Activated CD8-positive, alpha-beta memory T cell treated with anti-CD3 and anti-CD28 coated beads, Interleukin-2, amount 50 U/mL, for 24 hours (primary cell): ENCODE results near the gene CFAP46.
"Not testable (repeated sequence)": the region's sequence is repeated elsewhere in the genome, so short reads cannot be mapped to it uniquely, and the experiment has no call there.

ENCODE experiments used
- DNase-seq: peaks from one replicate; pipeline ENCODE4 v3.0.0-alpha.2; 2020; ENCODE audit errors: extremely low read depth

The CFAP46 gene

DNA sequence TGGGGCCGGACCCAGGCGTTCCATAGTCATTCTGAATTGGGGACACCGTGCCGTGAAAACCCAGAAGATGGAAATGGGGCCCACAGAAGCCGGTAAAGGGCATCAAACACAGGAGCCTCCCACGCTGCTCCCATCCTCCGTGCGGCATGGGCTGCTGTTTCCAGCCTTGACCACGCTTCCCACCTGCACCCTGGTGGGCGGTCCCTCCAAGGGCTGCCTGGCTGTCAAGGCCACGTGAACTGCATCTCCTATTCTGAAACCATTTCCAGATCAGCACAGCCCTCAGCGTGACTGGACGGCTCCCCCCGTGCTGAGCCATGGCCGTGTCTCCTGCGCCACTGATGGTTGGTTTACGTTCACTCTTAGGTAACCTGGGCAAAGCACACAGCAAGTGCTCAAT, 14.1 kb downstream of the CFAP46 start:
- no peak for DNase-seq

DNA sequence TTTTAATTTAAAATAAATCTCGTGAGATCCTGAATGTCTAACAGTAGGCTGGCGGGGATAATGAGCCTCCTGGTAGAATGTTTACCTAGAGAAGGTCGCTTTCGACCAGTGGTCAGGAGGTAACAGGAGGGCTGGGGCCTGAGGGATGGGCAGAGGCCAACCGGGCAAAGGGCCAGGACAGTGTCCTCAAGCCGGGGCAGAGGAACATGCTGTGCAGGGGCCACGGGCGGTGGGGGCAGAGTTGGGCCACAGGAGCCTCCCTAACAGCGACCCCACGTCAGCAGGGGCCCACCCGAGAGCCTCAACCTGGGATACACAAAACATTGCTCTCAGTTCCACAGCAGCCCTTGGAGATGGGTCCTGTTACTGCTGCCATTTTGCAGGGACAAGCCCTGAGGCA, 14.5 kb downstream of the CFAP46 start:
- no peak for DNase-seq

DNA sequence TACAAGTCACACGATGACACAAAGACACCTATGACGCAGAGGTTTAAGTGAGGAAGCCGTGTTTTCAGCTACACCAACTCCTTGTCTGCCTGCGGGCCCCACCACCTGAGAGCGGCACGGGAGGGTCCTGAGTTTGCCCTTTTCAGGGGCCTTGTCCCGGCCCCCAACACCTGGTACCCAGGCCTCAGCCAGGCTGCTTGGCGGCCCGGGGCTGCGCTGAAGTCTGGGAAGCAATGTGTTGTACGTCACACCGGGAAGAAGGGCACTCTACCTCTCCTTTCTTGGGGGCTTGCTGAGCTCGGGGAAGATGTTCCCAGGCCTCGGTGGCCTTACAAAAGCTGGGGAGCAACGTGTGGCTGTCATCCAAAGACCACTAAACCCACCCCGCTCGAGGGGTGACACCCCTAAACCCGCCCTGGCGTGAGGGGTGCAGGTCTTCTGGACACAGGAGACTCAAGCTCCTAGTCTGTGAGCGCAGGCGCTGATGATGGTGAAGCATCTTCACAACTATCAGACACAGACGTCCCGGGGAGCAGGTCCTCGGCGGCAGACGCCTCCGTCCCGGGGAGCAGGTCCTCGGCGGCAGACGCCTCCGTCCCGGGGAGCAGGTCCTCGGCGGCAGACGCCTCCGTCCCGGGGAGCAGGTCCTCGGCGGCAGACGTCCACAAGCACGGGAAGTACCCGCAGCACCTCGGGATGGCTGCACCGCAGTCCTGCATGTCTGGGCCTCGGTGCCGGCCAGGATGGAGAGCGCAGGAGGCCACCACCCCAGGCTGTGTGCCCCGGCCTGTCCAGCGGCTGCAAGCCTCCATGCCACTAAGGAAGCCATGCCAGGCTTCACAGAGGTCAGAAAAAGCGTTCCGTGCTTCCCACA, 15.4 kb downstream of the CFAP46 start:
- no peak for DNase-seq

DNA sequence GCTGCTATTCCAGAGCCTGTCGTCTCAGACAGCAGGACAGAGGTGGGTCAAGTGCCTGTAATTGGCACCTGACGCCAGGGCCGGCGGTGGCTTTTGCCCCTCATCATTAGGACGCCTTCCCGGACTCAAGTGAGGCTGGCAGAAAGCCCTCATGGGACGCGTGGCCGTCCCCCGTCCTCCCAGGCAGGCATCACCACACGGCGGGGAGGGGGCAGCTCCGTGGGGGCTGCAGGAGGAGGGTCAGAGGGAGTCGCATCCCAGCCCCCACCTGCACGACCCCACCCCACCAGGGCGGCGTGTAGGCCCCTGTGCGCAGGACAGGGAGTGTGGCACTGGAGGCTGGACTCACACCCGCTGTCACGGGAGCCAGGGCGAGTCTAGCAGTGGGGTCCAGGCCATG, 16.3 kb downstream of the CFAP46 start:
- DNase-seq, result no peak

DNA sequence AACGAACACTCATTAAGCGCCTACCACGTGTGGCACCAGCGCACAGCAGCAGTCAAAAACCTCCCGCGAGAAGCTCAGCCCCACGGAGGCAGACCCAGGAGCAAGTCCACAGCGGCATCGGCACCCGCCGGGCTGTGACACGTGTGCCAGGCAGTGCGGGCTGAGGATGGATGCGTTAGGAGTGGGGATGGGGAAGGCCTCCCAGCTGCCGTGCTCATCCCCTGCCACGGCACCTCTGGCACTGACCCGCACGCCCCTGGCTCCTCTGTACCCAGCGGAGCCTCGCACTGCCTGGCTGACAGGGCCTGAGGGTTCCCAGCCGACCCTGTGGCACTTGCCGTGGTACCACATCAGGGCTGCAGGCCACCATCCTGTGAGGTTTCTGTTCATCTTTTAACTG, 16.8 kb downstream of the CFAP46 start:
- no peak for DNase-seq

DNA sequence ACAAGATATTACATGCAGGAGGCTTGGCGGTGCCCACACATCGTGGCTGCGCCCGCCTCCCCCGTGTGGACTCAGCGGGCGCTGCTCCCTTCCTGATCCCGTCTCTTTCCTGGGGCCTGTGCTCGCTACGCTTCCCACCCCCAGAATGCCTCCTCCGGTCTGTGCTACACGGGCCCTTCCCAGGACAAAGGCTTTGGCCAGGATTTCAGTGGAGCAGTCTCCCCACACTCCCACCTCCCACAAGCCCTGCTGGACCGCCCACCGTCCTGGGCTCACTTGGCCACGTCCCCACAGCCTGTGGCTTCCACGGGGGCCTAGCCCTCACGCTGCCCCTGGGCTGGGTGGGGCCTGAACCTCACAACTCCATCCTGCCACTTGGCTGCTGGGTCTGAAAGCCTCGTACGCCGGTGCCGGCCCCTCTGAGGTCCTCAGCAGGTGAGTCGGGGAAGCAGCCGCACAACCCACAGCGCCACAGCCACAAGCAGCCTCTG, 17.3 kb downstream of the CFAP46 start:
- no peak for DNase-seq

DNA sequence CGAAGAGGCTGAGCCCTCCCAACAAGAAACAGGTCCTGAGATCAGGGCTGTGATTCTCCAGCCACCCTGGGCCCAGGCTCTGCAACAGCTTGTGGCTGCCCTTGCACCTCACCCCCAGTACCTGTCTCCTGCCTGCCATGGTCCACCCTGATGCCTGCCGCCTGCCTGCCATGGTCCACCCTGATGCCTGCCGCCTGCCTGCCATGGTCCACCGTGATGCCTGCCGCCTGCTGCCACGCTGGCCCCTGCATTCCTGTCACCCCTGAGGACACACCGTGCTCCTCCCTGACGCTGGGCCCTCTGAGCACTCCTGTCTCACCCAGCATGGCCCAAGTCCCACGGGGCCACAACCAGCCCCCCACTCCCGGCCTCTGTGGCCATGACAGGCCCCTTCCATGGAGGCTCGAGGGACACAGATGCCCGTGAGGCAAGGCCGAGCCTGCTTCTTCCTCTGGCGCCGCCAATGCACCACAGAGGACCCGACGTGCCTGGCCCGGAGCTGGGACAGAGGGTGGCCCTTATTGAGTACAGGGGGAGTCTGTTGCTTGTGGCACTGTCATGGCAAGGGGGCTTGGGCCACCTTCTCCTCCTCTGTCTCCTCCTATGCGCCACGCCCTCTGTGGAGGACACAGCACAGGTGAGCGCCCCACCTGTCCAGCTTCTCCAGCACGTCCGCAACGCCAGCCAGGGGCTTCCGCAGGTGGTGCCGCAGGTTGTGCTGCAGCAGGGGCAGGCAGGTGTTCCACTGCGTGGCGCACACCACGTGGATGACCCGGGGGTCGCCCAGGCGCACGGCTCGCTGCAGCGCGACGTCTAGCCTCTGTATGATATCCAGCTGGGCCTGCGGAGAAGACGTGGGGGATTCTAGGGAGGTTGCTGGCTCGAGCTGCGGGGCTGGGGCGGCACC, 18.1 kb downstream of the CFAP46 start:
- no peak for DNase-seq

DNA sequence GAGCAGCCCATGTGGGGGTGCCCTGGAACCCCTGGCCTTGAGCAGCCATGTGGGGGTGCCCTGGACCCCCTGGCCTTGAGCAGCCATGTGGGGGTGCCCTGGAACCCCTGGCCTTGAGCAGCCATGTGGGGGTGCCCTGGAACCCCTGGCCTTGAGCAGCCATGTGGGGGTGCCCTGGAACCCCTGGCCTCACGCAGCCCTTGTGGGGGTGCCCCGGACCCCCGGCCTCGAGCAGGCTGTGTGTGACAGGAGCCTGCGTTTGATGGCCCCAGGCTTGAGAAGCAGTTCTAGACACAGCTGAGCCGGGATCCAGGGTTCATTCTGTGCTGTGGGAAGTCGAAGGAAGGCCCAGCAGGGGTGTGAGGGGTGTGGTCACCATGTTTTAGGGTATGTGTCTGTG, 19.0 kb downstream of the CFAP46 start:
- not testable (repeated sequence) for DNase-seq

DNA sequence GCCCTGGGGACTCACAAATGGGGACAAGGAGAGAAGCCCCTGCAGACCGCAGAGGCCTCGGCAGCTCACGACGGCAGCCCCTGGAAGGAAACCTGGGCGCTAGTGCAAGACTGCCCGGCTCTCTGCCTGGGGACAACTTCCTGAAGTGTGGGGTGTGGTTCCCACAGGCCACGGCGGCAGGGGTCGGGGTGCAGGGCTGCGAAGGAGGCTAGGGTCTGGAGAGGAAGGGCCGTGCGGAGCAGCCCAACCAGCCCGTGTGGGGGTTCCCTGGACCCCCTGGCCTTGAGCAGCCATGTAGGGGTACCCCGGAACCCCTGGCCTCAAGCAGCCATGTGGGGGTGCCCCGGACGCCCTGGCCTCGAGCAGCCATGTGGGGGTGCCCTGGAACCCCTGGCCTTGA, 19.5 kb downstream of the CFAP46 start:
- no peak for DNase-seq

DNA sequence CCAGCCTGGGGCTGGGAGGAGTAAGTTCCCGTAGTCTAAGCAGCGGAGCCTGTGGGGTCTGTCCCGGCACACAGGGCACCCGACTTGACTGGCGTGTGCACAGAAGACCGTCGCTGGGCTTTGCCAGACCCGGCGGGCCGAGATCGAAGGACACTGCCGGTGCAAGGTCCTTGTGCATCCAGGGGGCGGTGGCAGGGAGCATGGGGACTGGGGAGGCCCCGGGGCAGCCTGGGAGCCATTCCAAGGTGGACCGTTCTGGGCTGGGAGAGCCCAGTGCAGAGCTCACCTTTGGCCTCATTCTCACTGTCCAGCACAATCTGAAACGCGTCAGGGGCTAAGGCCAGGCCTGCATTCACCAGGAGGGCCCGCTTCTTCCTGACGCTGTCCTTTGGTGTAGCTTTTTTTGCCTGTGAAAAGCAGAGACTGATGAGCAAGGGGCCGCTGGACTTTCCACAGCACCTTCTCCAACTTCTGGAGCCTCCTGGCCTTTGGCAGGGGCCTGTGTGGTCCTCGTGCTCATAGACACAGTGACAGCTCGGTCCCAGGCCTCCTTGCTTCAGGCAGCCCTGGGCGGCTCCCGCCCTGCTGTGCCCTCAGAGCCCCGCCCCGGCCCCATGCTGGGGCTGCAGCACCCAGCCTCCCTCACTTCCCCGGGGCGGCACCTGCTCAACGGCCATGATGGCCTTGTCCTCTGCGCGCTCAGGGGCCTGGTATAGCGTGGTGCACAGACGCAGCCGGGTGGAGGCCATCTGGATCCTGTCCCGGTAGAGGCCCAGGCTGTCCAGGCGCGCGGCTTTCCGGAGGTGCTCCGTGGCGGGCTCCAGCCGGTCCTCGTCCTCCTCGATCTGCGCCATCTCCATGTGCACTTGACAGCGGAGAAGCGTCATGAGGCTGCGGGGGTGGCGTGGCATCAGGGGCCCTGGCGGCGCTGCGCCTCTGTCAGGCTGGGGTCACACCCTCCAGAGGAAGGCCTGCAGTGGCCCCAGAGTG, 20.3 kb downstream of the CFAP46 start:
- DNase-seq, result no peak

DNA sequence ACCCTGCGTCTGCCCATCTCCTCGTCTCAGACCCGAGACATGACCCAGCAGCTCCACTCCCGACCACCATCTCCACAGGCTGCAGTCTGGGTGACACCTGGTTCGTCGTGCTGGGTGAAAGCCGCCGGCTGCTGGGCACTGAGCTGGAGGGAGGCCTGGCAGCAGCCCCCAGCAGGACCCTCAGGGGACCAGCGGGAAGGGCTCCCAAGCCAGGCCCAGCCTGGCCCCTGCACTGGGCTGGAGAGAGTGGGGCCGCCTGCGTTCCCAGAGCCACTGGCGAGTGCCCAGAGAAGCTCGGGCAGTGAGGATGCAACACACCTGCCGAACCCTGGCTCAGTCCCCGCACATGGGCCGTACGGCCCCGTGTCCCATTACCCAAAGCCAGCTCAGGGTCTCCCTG, 21.3 kb downstream of the CFAP46 start:
- DNase-seq, result no peak

DNA sequence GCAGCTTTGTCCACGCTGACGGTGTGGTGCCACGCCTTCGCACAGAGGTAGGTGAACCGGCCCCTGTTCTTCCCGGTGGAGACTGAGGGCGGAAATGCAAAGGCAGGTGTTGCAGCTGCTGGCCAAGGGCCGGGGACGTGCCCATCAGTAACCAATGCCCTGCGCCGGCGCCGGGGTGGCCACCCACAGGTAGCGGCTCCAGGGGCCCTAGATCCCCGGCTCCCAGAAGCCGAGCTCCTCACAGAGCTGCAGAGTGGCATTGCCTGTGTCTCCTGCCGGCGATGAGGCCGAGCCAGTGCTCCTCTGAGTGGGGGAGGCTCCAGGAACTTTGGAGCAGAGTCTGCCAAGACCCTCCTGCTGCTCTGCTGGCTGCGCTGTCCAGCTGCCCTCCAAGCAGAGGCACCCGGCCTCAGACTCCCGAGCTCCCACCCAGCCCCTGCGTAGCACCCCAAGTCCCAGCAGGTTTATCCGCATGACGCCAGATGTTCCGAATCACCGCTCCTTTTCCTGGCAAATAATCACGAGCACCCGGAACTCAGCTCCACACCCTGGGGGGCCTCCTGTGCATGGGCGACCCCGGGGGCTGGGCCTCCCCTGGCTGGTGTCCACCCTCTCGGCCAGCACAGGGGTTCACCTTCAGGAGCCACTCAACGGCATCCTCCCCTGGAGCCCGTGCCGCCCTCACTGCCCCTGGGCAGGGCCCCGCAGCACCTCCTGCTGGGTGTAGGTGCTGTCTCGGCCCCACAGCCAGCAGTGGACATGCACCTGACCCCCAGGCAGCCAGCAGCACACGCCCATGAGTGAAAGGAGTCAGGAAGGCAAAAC, 22.1 kb downstream of the CFAP46 start:
- no peak for DNase-seq

DNA sequence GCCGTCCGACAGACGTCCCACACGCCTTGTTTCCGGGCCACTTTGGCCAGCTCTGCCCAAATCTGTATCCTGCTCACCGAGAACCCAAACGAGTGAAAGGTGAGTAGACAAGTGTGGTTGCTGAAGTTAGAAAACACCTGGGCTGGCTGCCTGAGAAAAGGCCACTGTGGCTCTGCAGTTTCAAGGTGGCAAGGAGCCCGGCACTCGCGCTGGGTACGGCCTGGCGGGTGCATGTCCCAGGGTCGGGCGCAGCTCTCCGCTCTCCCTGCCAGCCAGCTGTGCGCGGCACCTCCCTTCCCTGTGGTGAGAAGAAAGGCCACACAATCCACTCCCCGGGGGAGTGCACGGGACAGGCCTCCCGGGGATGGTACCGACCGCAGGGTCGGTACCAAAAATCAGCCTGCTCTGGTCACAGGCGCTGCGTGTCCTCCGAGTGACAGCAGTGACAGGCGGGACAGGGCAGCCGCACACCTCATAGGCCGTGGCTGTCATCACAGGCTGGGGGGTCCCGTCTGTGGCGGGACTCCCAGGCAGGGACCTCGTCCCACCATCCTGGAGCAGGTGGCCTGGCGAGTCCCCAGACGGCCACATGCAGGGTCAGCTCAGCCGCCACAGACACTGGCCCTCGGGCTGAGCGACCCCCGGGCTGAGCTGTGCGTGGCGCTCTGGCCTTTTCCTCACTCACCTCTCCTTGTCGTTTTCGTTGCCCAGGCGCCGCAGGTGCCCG, 22.8 kb downstream of the CFAP46 start:
- DNase-seq, result no peak

DNA sequence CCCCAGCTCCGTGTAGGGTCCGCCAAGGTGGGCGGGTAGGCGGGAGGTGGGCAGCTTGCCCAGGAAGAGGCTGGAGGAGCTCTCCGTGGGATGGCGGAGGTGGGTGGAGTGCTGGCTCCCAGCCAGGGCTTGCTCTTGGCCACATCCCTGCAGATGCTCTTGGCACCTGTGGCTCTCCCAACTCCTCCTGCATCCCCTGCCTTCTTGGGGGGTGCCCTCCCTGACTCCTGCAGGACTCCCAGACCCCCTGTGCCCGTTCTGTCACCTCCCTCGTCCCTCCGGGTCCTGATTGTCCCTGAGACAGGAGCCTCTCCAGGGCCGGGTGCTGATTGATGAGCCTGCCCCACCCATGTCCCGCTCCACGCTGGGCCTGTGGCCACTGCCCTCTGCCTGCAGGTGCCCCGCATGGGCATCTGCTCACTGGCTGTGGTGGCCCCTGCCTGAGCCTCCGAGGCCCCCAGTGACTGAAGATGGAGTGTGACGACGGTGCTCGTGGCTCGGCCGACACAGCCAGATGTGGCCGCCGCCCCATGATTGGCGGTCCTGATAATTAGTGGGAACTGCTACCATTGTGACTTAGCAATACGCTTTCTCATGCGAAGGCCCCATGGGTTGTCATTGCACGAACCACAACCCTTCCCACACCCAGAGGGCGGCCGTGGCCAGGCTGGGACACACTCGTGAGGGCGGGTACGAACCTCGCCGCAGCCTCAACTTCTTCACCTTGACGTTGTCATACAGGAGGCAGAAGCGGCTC, 23.6 kb downstream of the CFAP46 start:
- DNase-seq, result no peak

DNA sequence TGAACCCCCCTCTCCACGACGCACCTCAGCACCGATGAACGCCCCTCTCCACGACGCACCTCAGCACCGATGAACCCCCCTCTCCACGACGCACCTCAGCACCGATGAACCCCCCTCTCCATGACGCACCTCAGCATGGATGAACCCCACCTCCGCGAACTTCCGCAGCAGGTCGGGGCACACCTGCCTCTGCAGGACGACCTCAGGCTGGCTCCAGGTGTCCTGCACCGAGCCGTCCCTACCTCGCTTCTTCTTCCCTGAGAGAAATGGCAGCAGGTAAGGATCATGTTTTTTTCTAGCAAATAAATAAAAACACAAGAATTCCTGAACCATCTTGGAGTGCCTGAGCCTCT, 24.1 kb downstream of the CFAP46 start:
- DNase-seq, result no peak

DNA sequence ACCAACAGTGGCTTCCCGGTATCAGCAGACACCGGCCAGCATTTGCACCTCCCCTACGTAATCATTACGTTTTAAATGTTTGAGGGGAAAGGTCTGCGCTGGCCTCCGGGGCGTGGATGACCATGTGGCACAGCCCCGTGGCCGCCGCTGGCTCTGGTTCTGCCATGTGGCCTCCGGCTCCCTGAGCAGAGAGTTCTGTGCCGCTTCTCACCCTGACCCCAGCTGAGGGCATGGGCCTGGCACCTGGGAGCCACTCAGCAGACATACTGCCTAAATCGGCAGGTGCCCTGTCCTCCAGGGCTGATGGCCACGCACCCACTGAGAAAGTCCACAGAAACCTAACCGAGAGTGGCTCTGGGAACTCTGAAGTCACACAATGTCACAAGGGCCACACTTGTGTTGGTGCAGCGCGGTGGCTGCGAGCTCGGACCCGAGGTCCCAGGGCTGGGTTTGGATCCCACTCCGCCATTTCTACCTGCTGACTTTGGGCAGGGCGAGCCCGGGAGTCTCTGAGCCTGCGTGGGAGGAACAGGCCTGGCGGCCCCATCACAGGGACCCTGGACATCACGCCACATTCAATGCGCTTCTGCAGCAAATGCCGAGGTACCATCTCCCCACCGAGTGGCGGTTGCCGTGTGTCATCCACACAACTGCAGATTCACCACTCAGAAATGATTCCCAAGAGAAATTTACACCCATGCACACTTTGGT, 25.3 kb downstream of the CFAP46 start:
- DNase-seq, result no peak

DNA sequence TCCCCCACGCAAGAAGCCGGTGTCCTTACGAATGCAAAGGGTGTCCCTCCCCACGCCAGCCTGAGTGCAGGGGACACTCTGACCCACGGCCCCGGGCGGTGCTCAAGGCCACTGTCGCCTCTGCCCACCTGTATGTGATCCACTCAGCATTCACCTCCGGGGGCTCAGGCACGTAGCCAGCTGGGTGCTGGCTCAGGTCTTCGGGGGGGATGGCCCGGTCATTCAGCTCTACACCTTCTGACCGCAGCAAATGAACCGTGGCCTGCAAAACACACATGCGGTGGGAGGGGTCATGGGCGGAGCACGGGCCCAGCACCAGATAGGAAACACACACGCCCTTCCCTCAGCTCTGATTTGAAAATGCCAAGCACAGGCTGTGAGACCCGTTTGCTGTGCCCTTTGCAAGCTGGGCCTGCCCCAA, 25.9 kb downstream of the CFAP46 start:
- DNase-seq, result no peak

DNA sequence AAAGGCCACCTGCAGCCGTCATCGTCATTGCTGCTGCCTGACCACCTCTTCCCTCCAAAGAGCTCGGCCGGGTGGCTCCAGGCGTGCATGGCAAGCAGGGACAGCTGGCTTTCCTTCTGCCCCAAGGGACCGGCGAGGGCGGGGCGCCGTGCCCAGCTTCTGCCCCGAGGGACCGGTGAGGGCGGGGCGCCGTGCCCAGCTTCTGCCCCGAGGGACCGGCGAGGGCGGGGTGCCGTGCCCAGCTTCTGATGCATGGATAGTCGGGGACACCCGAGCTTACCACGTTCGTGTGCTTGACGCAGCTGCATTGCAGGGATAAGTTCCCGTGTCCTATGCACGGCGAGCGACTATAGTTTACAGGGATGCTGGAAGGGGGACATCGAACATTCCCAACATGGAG, 27.0 kb downstream of the CFAP46 start:
- DNase-seq, result no peak

DNA sequence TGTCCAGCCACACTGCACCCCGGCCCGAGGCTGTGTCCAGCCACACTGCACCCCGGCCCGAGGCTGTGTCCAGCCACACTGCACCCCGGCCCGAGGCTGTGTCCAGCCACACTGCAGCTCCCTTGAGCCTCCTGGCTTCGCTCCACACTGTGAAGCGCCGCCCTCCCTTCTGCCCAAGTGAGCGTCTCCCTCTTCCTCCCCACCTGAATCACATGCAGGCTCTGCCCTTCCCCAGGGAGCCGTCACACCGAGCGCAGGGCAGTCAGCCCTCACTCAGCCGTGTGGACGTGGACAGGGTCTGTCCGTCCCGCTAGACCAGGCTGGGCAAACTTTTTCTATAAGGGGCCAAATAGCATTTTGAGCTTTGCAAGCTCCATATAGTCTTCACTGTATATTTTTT, 27.6 kb downstream of the CFAP46 start:
- no peak for DNase-seq
